PC-9 (cell line): Measurements from ENCODE around the gene AP3S2. TPM values are rescaled to one million over a fixed set of nuclear protein-coding genes. Genes with fewer than 3 reads are reported as not detected.

Experiments used
- BruUV-seq: library from RNA; stranded (reverse); fragments of 400-500 nt; replicated peaks from 2 replicates; lab custom pipeline; 2021; lab: Mats Ljungman, UMichigan
- CTCF ChIA-PET: fragments of 300-600 bp; sonication (Branson Sonifier 250); formaldehyde crosslinking; loops from one replicate; lab custom pipeline; 2022; ENCODE audit warnings: antibody characterized with exemption; lab: Charles Lee
- POLR2A ChIA-PET: fragments of 300-600 bp; sonication (Branson Sonifier 250); formaldehyde crosslinking; loops from one replicate; lab custom pipeline; 2022; ENCODE audit warnings: antibody characterized with exemption; ENCODE audit not compliant: unreplicated experiment; lab: Charles Lee
- DNase-seq, 2 experiments: peaks; one replicate each; pipeline versions ENCODE4 v3.0.0 to v3.0.0-alpha.2; 2015 to 2022; ENCODE audit warnings: mixed read lengths in 1 of 2
- H2AFZ ChIP-seq: fragments of 200-600 bp; sonication (generic); 2 replicates; pipeline ENCODE4 v1.8.1; 2017; ENCODE audit warnings: antibody characterized with exemption
- H3F3A ChIP-seq: fragments of 200-600 bp; sonication (generic); 2 replicates; pipeline ENCODE4 v1.8.1; 2017; ENCODE audit warnings: antibody characterized with exemption, mild to moderate bottlenecking, low read depth; ENCODE audit not compliant: insufficient read depth
- H3K27ac ChIP-seq: fragments of 200-600 bp; sonication (generic); 2 replicates; pipeline ENCODE4 v1.6.1; 2016; ENCODE audit warnings: mixed run types
- H3K27me3 ChIP-seq: fragments of 200-600 bp; sonication (generic); 2 replicates; pipeline ENCODE4 v1.6.1; 2016; ENCODE audit warnings: low read depth, mixed run types; ENCODE audit not compliant: insufficient read depth
- H3K36me3 ChIP-seq: fragments of 200-600 bp; sonication (generic); 2 replicates; pipeline ENCODE4 v1.6.1; 2016; ENCODE audit warnings: low read depth, mixed run types
- H3K4me1 ChIP-seq: fragments of 200-600 bp; sonication (generic); replicated peaks from 2 replicates; pipeline ENCODE4 v1.6.1; 2016; ENCODE audit warnings: mixed run types; ENCODE audit not compliant: insufficient read depth
- H3K4me2 ChIP-seq: fragments of 200-600 bp; sonication (generic); 2 replicates; pipeline ENCODE4 v1.6.1; 2017; ENCODE audit warnings: mixed run types
- H3K4me3 ChIP-seq: fragments of 200-600 bp; sonication (generic); 2 replicates; pipeline ENCODE4 v1.6.1; 2016; ENCODE audit warnings: mixed run types
- H3K79me2 ChIP-seq: fragments of 200-600 bp; sonication (generic); 2 replicates; pipeline ENCODE4 v1.6.1; 2017; ENCODE audit warnings: low read depth, mixed run types
- H3K9me2 ChIP-seq: fragments of 200-600 bp; sonication (generic); 2 replicates; pipeline ENCODE4 v1.8.1; 2017; ENCODE audit warnings: mild to moderate bottlenecking; ENCODE audit not compliant: insufficient read depth
- H3K9me3 ChIP-seq: fragments of 200-600 bp; sonication (generic); 2 replicates; pipeline ENCODE4 v1.8.1; 2016; ENCODE audit warnings: low read depth; ENCODE audit not compliant: insufficient read depth
- H4K20me1 ChIP-seq: fragments of 200-600 bp; sonication (generic); 2 replicates; pipeline ENCODE4 v1.8.1; 2017; ENCODE audit not compliant: insufficient read depth
- CTCF ChIP-seq: fragments of 200-600 bp; sonication (generic); conservative IDR thresholded peaks from 2 replicates; pipeline ENCODE4 v1.6.1; 2017; ENCODE audit warnings: mixed run types, antibody characterized with exemption, mild to moderate bottlenecking, moderate library complexity
- EZH2 ChIP-seq: fragments of 200-600 bp; sonication (generic); IDR thresholded peaks from 2 replicates; pipeline ENCODE4 v1.8.0; 2017; ENCODE audit warnings: antibody characterized with exemption, low read depth
- intact Hi-C: fragments of 100-400 bp; cut with micrococcal nuclease; formaldehyde crosslinking; loops from one replicate; pipeline ENCODE4 v1.10.0; 2022; ENCODE audit not compliant: unreplicated experiment
- total RNA-seq: library from RNA; stranded (reverse); gene quantifications from 2 replicates; pipeline ENCODE4 v1.2.3, GENCODE V29; 2021

AP3S2 gene
- total RNA-seq, 1 experiment from 2014 or later = 57.6 TPM

GRCh38 chr15:89900849-89901248 lies 7.1 kb upstream of the AP3S2 start:
- intact Hi-C loops = no loop called here

GRCh38 chr15:89899951-89900567 lies 6.3 kb upstream of the AP3S2 start:
- no peak overlapping the region for H3K4me3 ChIP-seq
- no peak overlapping the region for H2AFZ ChIP-seq
- H3K27me3 ChIP-seq = no peaks in the 10 kb centered on the region
- H3K79me2 ChIP-seq = no peaks in the 10 kb centered on the region
- CTCF ChIA-PET = interaction anchor here (0.6 kb wide), 1 partner anchor 178 kb away, joined by 3 read pairs; no protein-coding TSS in a partner anchor
- no peaks in the 10 kb centered on the region for H3K9me2 ChIP-seq
- no TSS peak for BruUV-seq
- no peaks in the 10 kb centered on the region for H3K9me3 ChIP-seq
- no peak for TF ChIP-seq CTCF
- no peak for TF ChIP-seq EZH2
- H3K27ac ChIP-seq = no peak overlapping the region
- peaks cover 6% of the 10 kb centered on the region for H3K36me3 ChIP-seq
- POLR2A ChIA-PET = no interaction called here
- peaks cover 12% of the 10 kb centered on the region for H3K4me1 ChIP-seq
- DNase-seq = no peak
- H3K4me2 ChIP-seq = no peak overlapping the region
- no peaks in the 10 kb centered on the region for H4K20me1 ChIP-seq
- intact Hi-C loops = loop anchor here (2.0 to 10.0 kb wide), 3 partner anchors 13 to 382 kb away; partner anchors contain the start of genes ARPIN and NGRN
- H3F3A ChIP-seq = peaks cover 10% of the 10 kb centered on the region

More at GRCh38 chr15:89900849-89901248, 7.1 kb upstream of the AP3S2 start:
- Histone ChIP-seq H3K27ac (no peak overlapping the region), H3K36me3 (peaks cover 6% of the 10 kb centered on the region), H3K4me1 (peaks cover 6% of the 10 kb centered on the region), H3K79me2 (no peaks in the 10 kb centered on the region), H4K20me1 (no peaks in the 10 kb centered on the region), H2AFZ (no peak overlapping the region), H3K9me3 (no peaks in the 10 kb centered on the region), H3K4me3 (no peak overlapping the region), H3K4me2 (no peak overlapping the region), H3K9me2 (no peaks in the 10 kb centered on the region), H3K27me3 (no peaks in the 10 kb centered on the region), H3F3A (peaks cover 3% of the 10 kb centered on the region; the same call in 1 of the 2 replicates)
- ChIA-PET POLR2A (no interaction called here), CTCF (no interaction called here)
- no peak for DNase-seq
- TF ChIP-seq CTCF (no peak), EZH2 (no peak)
- BruUV-seq = no TSS peak

DNA sequence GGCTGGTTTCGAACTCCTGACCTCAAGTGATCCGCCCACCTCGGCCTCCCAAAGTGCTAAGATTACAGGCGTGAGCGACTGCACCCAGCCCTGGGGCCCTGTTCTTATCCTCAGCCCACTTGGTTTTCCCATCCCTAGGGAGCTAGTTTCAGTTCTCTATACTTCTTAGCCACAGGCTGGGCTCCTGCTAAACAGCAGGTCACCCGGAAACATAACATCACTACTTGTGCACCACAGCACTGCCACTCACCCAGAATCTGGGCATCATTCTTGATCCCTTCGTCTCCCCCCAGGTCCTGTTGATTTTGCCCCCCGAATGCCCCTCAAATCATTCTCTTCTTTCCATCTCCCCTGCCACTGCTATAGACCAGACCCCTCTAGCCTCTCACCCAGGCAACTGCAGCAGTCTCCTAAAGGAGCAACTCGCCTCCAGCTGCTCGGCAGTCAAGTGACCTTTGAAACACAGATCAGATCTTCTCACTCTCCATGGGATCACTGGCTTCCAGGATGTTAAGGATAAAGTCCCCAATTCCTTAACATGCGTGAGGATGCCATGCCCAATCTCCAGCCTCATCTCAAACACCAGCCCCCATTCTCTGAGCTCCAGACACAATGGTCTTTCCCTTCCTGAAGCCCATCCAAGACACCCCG lies 5.6 kb upstream of the AP3S2 start:
- no peak overlapping the region for H3K4me3 ChIP-seq
- no TSS peak for BruUV-seq
- H2AFZ ChIP-seq = no peak overlapping the region
- no peaks in the 10 kb centered on the region for H3K9me3 ChIP-seq
- H3K27me3 ChIP-seq = no peaks in the 10 kb centered on the region
- intact Hi-C loops = loop anchor here (2.0 to 10.0 kb wide), 3 partner anchors 13 to 383 kb away; partner anchors contain the start of genes ARPIN and NGRN
- CTCF ChIA-PET = interaction anchor here (0.6 to 1.7 kb wide), 2 partner anchors 72 to 171 kb away, joined by 3 to 6 read pairs; no protein-coding TSS in a partner anchor
- no peak for DNase-seq
- H3K4me1 ChIP-seq = peaks cover 19% of the 10 kb centered on the region
- H3K4me2 ChIP-seq = no peak overlapping the region
- TF ChIP-seq EZH2 (no peak), CTCF (no peak)
- no peaks in the 10 kb centered on the region for H3K9me2 ChIP-seq
- H4K20me1 ChIP-seq = no peaks in the 10 kb centered on the region
- peaks cover 6% of the 10 kb centered on the region for H3K36me3 ChIP-seq
- H3F3A ChIP-seq = peaks cover 16% of the 10 kb centered on the region
- no peaks in the 10 kb centered on the region for H3K79me2 ChIP-seq
- POLR2A ChIA-PET = no interaction called here
- no peak overlapping the region for H3K27ac ChIP-seq
